Heart right ventricle (tissue), 16 donors: ENCODE results near the gene WASL. TPM values are rescaled to one million over a fixed set of nuclear protein-coding genes. Genes with fewer than 3 reads are reported as not detected.

Source experiments
- ATAC-seq, 8 donors: fragments of 200-7000 bp; cut with Tn5 transposase; one replicate each; pipeline ENCODE4 v1.9.1; 2020; ENCODE audit warnings: mild to moderate bottlenecking in 8 of 8, moderate library complexity in 8 of 8, moderate number of reproducible peaks in 1 of 8
- DNase-seq, 2 donors: peaks; one replicate each; pipeline ENCODE4 v3.0.0-alpha.2; 2020
- H3K27ac ChIP-seq, 10 donors: fragments of 200-600 bp; sonication (generic) in 2 of 10; one replicate each; pipeline versions ENCODE4 v1.5.0 to v1.8.0; 2020 to 2022; ENCODE audit warnings: mild to moderate bottlenecking in 3 of 10
- H3K27me3 ChIP-seq, 7 donors: fragments of 200-600 bp; one replicate each; pipeline ENCODE4 v1.8.0; 2021 to 2022; ENCODE audit warnings: mild to moderate bottlenecking in 2 of 7
- H3K36me3 ChIP-seq, 9 donors: fragments of 200-600 bp; sonication (generic) in 1 of 9; one replicate each; pipeline versions ENCODE4 v1.5.0 to v1.8.0; 2020 to 2022; ENCODE audit warnings: mild to moderate bottlenecking in 2 of 9
- H3K4me1 ChIP-seq, 9 donors: fragments of 200-600 bp; sonication (generic) in 1 of 9; one replicate each; pipeline versions ENCODE4 v1.5.0 to v1.8.0; 2020 to 2022; ENCODE audit warnings: mild to moderate bottlenecking in 4 of 9
- H3K4me3 ChIP-seq, 10 donors: fragments of 200-600 bp; sonication (generic) in 2 of 10; one replicate each; pipeline versions ENCODE4 v1.5.0 to v1.8.0; 2020 to 2022; ENCODE audit warnings: mild to moderate bottlenecking in 7 of 10, moderate library complexity in 2 of 10
- H3K9me3 ChIP-seq, 11 donors: fragments of 200-600 bp in 10 of 11; sonication (generic) in 2 of 11; one replicate each; pipeline versions ENCODE4 v1.5.0 to v1.8.0; 2013 to 2022; ENCODE audit warnings: mild to moderate bottlenecking in 2 of 11, control low read depth in 1 of 11, moderate library complexity in 1 of 11
- WGBS, 2 donors: extraction: QIAGEN DNeasy Blood & Tissue Kit; methylation state at CpG; one replicate each; pipeline ENCODE4 v1.1.7; 2013; ENCODE audit warnings: inconsistent platforms in 1 of 2; 5-methylcytosine and 5-hydroxymethylcytosine counted together
- intact Hi-C, 10 donors: fragments of 100-400 bp; cut with DNase I; formaldehyde crosslinking; loops; one replicate each; pipeline versions ENCODE4 v1.11.1 to v1.14.2; 2022
- polyA plus RNA-seq, 2 donors: library from polyadenylated mRNA; stranded (reverse); fragments of 200-250 nt; gene quantifications; one replicate each; pipeline ENCODE4 v1.2.3, GENCODE V29; 2013
- total RNA-seq, 10 donors: library from RNA; stranded (reverse); fragmentation: NEBNext Ultra II Directional in 3 of 10; extraction: Animal tissue kit (Norgen Biotek cat#: 25700) in 3 of 10; gene quantifications; one replicate each; pipeline versions ENCODE4 v1.2.1 to v1.2.4, GENCODE V29; 2021 to 2023
- TF ChIP-seq, protein P1 (sequence below), 9 donors: fragments of 200-600 bp; sonication (generic) in 2 of 9; IDR thresholded peaks; one replicate each; pipeline versions ENCODE4 v1.5.0 to v1.8.0; 2021 to 2022; ENCODE audit warnings: antibody characterized with exemption in 9 of 9, mild to moderate bottlenecking in 5 of 9, moderate library complexity in 1 of 9
- donor health status: Arrhythmogenic right ventricular cardiomyopathy.
- donor health status: ischemic (EF 13 %, LVEDD 7.1; RV severe dilation, severe dysfunction).
- donor health status: healthy with polysubstance abuse.
- donor health status: DM: no; HTN: yes; CAD: no.
- donor health status: DM: no; HTN: no; CAD: no.
- donor health status: ischemic (EF 25% LVEDD 6.9; RV normal size, moderate dysfunction).
- donor health status: ischemic (EF 25% LVEDD 5.7; RV mildly dilated, moderate dysfunction).
- donor health status: healthy.
- donor health status: DM: yes; HTN: yes; CAD: no.
- donor health status: Ischemic cardiomyopathy.
- donor health status: ischemic (EF 35%, LVEDD 5.7; RV mildly dilated, moderate dysfunction).
- donor health status: nonischemic (EF 11% LVEDD 7.7; RV severe dilation, severe dysfunction).
- donor health status: DM: yes; HTN: yes; CAD: no.
- donor health status: PGD.
- donor health status: ischemic (EF 29% LVEDD 5.4; RV normal size, mild dysfunction).
- donor health status: nonischemic (EF 23%, LVEDD 6.1; RV moderate dilation, normal function).

The WASL gene
- total and polyA plus RNA-seq, 12 donors, result 10.7 to 30.0 (median 24.8) TPM

DNA sequence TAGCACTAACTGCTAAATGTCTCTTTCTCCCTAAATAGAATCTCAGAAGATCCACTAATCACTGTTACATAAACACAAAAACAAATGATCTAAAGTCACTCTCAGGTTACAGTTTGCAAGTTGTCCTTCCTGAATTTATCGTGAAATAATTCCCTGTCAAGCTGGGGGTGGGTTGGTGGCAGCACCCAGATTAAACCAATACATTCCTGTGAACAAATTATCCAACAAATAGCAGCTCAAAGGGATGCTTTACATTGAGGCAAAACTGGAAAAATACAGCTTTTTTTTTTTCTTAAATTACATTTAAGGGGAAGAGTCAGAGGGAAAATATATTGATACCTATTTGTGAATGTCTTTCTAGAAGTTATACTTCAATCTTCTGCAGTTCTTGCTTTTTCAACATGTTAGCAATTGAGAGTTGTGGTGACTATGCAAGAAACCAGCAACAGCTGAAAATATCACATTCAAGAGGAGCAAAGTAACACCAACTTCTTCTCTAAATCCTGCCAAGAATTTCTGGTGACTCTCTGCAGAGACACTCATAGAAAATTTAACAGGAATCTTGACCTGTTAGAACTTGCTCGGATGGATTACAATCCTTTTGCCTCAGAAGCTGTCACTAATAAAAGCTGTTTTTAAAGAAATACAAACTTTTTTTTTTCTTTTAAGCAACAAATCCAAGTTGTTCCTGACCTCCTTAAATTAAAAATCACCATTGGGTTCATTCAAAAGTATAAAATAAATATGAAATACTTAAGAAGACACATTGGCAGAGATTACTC, 74.2 kb downstream of the WASL start:
- Histone ChIP-seq H3K9me3 (no peaks in the 10 kb centered on the region), H3K36me3 (no peaks in the 10 kb centered on the region), H3K27me3 (no peaks in the 10 kb centered on the region), H3K4me1 (peaks cover 0 to 54% (median 32%) of the 10 kb centered on the region in 9 donors), H3K27ac (peak overlapping the region in 7 of 10 donors; percentile 4 to 61 (median 45)), H3K4me3 (no peak overlapping the region)
- TF ChIP-seq, protein P1, sequence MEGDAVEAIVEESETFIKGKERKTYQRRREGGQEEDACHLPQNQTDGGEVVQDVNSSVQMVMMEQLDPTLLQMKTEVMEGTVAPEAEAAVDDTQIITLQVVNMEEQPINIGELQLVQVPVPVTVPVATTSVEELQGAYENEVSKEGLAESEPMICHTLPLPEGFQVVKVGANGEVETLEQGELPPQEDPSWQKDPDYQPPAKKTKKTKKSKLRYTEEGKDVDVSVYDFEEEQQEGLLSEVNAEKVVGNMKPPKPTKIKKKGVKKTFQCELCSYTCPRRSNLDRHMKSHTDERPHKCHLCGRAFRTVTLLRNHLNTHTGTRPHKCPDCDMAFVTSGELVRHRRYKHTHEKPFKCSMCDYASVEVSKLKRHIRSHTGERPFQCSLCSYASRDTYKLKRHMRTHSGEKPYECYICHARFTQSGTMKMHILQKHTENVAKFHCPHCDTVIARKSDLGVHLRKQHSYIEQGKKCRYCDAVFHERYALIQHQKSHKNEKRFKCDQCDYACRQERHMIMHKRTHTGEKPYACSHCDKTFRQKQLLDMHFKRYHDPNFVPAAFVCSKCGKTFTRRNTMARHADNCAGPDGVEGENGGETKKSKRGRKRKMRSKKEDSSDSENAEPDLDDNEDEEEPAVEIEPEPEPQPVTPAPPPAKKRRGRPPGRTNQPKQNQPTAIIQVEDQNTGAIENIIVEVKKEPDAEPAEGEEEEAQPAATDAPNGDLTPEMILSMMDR (IDR thresholded peaks at IDR 0.05), result no peak
- 20 to 29% methylated on average over 2 of the region's 2 CpGs for WGBS, 2 donors
- DNase-seq, result no peak
- intact Hi-C loops, result loop anchor here in 2 of 10 donors (5.0 to 10.0 kb wide), 2 partner anchors 37 to 180 kb away; no protein-coding TSS in a partner anchor
- no peak for ATAC-seq

DNA sequence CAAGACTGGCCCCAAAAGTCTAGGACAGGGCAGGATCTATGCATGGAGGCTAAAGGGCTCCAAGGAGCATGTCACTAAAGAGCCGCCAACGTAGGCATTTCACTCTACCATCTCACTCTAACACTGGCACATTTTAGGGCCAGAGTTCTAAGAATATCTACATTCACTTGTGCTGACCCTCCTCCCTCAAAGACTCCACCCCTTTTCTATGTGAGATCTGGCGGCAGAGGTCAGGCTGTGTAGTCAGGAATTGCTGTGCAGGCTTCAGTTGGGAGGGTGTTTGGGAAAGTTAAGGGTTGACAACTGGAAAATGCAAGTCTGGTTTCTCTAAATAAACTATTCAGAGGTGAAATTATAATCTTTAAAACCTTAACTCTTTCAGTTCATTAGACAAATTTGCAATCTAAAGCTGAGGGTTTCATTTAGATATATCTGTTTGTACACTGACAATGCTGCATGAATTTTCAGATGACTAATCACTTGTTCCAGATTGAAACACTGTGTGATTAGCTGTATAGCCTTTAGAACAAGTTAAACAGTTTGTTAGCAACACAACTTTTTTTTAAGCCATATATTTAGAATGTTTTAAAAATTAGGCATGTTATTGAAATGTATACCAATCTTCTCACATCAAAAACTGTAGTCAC, 74.9 kb downstream of the WASL start:
- H3K4me1 ChIP-seq, result peaks cover 0 to 47% (median 26%) of the 10 kb centered on the region in 9 donors
- peak overlapping the region in 8 of 10 donors; percentile 4 to 61 (median 39) for H3K27ac ChIP-seq
- no peak overlapping the region for H3K4me3 ChIP-seq
- ATAC-seq (peak in 6 of 8 donors; percentile 26 to 60 (median 48)), DNase-seq (no peak)
- no peaks in the 10 kb centered on the region for H3K27me3 ChIP-seq
- H3K9me3 ChIP-seq, result no peaks in the 10 kb centered on the region
- H3K36me3 ChIP-seq, result no peaks in the 10 kb centered on the region
- TF ChIP-seq, protein P1 (IDR thresholded peaks at IDR 0.05), result no peak
- intact Hi-C loops, result loop anchor here in 1 of 10 donors (10.0 kb wide), 1 partner anchor 179 kb away; no protein-coding TSS in a partner anchor
- 46 to 58% methylated on average over 3 of the region's 3 CpGs for WGBS, 2 donors

DNA sequence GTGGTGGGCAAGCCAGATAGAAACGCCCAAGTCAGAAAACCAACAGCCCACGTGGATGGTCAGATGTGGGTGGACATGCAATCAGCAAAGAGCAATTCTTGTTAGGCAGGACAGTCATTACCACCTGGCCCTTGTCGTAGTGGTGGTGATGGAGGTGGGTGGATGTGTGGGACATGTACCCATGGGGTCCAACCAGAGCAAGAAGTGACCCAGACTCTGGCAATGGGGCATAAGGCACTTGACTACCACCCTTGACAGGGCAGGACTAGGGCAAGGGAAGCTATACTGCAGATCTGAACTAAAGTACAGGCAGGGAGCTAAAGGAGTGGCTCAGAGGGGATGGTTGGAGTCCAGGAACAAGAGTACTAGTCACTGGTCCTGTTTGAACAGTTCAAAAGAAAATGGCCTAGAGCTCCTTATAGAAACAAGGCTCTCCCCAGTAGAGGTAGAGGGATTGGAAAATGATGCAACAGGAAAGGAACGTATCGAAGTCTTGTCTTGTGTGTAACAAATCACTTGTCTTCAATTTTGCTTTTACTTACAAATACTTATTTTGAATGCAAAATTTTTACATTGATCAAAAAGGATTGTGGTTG, 75.6 kb downstream of the WASL start:
- no peak for DNase-seq
- WGBS, 2 donors, result 93 to 95% methylated on average over 5 of the region's 5 CpGs

More for the DNA sequence above, 75.6 kb downstream of the WASL start:
- TF ChIP-seq, protein P1 (IDR thresholded peaks at IDR 0.05), result no peak
- Histone ChIP-seq H3K27ac (peak overlapping the region in 6 of 10 donors; percentile 10 to 61 (median 39)), H3K27me3 (no peaks in the 10 kb centered on the region), H3K9me3 (no peaks in the 10 kb centered on the region), H3K4me3 (no peak overlapping the region), H3K36me3 (no peaks in the 10 kb centered on the region), H3K4me1 (peaks cover 0 to 41% (median 24%) of the 10 kb centered on the region in 9 donors)
- peak in 3 of 8 donors; percentile 11 to 60 (median 21) for ATAC-seq
- intact Hi-C loops, result loop anchor here in 1 of 10 donors (10.0 kb wide), 1 partner anchor 178 kb away; no protein-coding TSS in a partner anchor
